Measurements from ENCODE around the gene SEMA6D.

DNA sequence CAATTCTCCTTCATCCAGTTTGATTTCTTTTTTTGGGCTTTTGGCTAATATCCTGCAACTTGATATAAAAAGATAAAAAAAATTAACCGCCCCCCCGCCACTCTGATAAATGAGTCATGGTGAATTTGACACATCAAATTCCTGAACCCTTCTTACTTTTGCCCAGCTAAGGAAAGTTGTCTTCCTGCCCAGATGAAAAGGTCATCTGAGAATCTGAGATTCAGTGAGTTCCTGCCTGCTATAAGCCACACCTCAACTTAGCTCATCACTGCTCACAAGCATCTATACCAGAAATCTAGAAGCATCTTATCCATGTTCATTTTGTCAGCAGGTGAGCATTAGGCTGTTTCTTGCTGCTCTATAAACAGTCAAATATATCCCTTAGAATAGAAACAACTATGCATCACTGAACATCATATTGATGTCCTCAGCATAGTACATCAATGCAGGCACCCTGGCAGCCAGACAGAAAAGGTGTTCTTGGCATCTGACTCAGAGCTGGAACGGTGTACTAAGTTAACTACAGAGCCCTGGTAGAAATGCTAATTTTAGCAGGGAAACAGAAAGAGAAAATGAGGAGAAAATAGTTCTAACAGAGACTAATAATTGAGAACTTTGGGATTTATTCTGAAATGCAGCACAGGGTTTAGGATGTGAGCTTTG lies 77.1 kb downstream of the SEMA6D start:
- TF ChIP-seq, protein P1, sequence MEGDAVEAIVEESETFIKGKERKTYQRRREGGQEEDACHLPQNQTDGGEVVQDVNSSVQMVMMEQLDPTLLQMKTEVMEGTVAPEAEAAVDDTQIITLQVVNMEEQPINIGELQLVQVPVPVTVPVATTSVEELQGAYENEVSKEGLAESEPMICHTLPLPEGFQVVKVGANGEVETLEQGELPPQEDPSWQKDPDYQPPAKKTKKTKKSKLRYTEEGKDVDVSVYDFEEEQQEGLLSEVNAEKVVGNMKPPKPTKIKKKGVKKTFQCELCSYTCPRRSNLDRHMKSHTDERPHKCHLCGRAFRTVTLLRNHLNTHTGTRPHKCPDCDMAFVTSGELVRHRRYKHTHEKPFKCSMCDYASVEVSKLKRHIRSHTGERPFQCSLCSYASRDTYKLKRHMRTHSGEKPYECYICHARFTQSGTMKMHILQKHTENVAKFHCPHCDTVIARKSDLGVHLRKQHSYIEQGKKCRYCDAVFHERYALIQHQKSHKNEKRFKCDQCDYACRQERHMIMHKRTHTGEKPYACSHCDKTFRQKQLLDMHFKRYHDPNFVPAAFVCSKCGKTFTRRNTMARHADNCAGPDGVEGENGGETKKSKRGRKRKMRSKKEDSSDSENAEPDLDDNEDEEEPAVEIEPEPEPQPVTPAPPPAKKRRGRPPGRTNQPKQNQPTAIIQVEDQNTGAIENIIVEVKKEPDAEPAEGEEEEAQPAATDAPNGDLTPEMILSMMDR (IDR thresholded peaks at IDR 0.05; ENCODE audit: low read length), result no peak
- TF ChIP-seq EZH2phosphoT487 (IDR thresholded peaks at IDR 0.05; ENCODE audit: low read length), result no peak
- no peak for TF ChIP-seq EZH2 (optimal IDR thresholded peaks at IDR 0.05; ENCODE audit: low read depth, low read length)

Measured in MM.1S (cell line).